H9 (cell line): Measurements from ENCODE around the gene LRRC27. TPM values are rescaled to one million over a fixed set of nuclear protein-coding genes. Genes with fewer than 3 reads are reported as not detected.
"Not testable (repeated sequence)": the region's sequence is repeated elsewhere in the genome, so short reads cannot be mapped to it uniquely, and the experiment has no call there.

ENCODE experiments used
- DNase-seq: peaks from one replicate; pipeline ENCODE4 v3.0.0-alpha.2; 2017
- H2AFZ ChIP-seq: one replicate; pipeline ENCODE4 v1.6.1; 2013; ENCODE audit warnings: mild to moderate bottlenecking, low read length, control low read depth, moderate library complexity
- H2AK5ac ChIP-seq: 2 replicates; pipeline ENCODE4 v1.6.1; 2013; ENCODE audit warnings: low read length, control low read depth, mixed read lengths; ENCODE audit not compliant: insufficient read length
- H2BK120ac ChIP-seq: one replicate; pipeline ENCODE4 v1.6.1; 2013; ENCODE audit warnings: low read depth, mild to moderate bottlenecking, low read length, control low read depth, inconsistent platforms; ENCODE audit not compliant: poor library complexity, severe bottlenecking
- H2BK12ac ChIP-seq: 2 replicates; pipeline ENCODE4 v1.6.1; 2013; ENCODE audit warnings: low read length, control low read depth, mixed read lengths, low read depth; ENCODE audit not compliant: insufficient read length
- H2BK15ac ChIP-seq: 2 replicates; pipeline ENCODE4 v1.6.1; 2013; ENCODE audit warnings: low read depth, low read length, control low read depth
- H2BK20ac ChIP-seq: one replicate; pipeline ENCODE4 v1.6.1; 2013; ENCODE audit warnings: low read depth, mild to moderate bottlenecking, low read length, control low read depth, inconsistent platforms; ENCODE audit not compliant: poor library complexity, severe bottlenecking
- H2BK5ac ChIP-seq: 2 replicates; pipeline ENCODE4 v1.6.1; 2013; ENCODE audit warnings: low read length, control low read depth, mixed read lengths; ENCODE audit not compliant: insufficient read length
- H3K14ac ChIP-seq: 2 replicates; pipeline ENCODE4 v1.6.1; 2013; ENCODE audit warnings: low read length, control low read depth; ENCODE audit not compliant: insufficient read depth
- H3K18ac ChIP-seq: 2 replicates; pipeline ENCODE4 v1.6.1; 2013; ENCODE audit warnings: low read depth, mild to moderate bottlenecking, mixed read lengths, low read length, control low read depth; ENCODE audit not compliant: insufficient read length
- H3K23ac ChIP-seq: 2 replicates; pipeline ENCODE4 v1.6.1; 2013; ENCODE audit warnings: low read length, control low read depth, mixed read lengths, low read depth; ENCODE audit not compliant: insufficient read length
- H3K23me2 ChIP-seq: 2 replicates; pipeline ENCODE4 v1.6.1; 2013; ENCODE audit warnings: low read depth, mild to moderate bottlenecking, mixed read lengths, low read length, control low read depth; ENCODE audit not compliant: insufficient read length, poor library complexity, severe bottlenecking
- H3K27ac ChIP-seq: 2 replicates; pipeline ENCODE4 v1.5.1; 2013; ENCODE audit warnings: low read length, control low read depth, mixed read lengths, low read depth; ENCODE audit not compliant: insufficient read length
- H3K27me3 ChIP-seq: 2 replicates; pipeline ENCODE4 v1.6.1; 2013; ENCODE audit warnings: low read length, control low read depth, inconsistent platforms; ENCODE audit not compliant: insufficient read depth
- H3K4ac ChIP-seq: 2 replicates; pipeline ENCODE4 v1.6.1; 2013; ENCODE audit warnings: low read depth, mild to moderate bottlenecking, control low read depth, inconsistent platforms, low read length, moderate library complexity
- H3K4me1 ChIP-seq: 2 replicates; pipeline ENCODE4 v1.6.1; 2013; ENCODE audit warnings: low read length, control low read depth, inconsistent platforms; ENCODE audit not compliant: insufficient read depth
- H3K4me2 ChIP-seq: 2 replicates; pipeline ENCODE4 v1.6.1; 2013; ENCODE audit warnings: low read length, control low read depth, mixed read lengths; ENCODE audit not compliant: insufficient read length, insufficient read depth
- H3K56ac ChIP-seq: 2 replicates; pipeline ENCODE4 v1.6.1; 2013; ENCODE audit warnings: low read depth, mild to moderate bottlenecking, mixed read lengths, low read length, control low read depth; ENCODE audit not compliant: insufficient read length
- H3K79me1 ChIP-seq: 2 replicates; pipeline ENCODE4 v1.6.1; 2013; ENCODE audit warnings: low read depth, mild to moderate bottlenecking, moderate library complexity, low read length, control low read depth, inconsistent platforms; ENCODE audit not compliant: insufficient read depth, poor library complexity, severe bottlenecking
- H3K79me2 ChIP-seq: 2 replicates; pipeline ENCODE4 v1.6.1; 2013; ENCODE audit warnings: low read length, control low read depth, inconsistent platforms; ENCODE audit not compliant: insufficient read depth
- H3K9ac ChIP-seq: 2 replicates; pipeline ENCODE4 v1.6.1; 2013; ENCODE audit warnings: low read length, control low read depth, mixed read lengths; ENCODE audit not compliant: insufficient read length; ENCODE audit errors: extremely low read depth
- H3K9me3 ChIP-seq: one replicate; pipeline ENCODE4 v1.6.1; 2013; ENCODE audit warnings: low read depth, low read length, inconsistent platforms; ENCODE audit not compliant: control insufficient read depth
- H3T11ph ChIP-seq: one replicate; pipeline ENCODE4 v1.6.1; 2013; ENCODE audit warnings: mild to moderate bottlenecking, low read length, control low read depth, inconsistent platforms
- H4K20me1 ChIP-seq: one replicate; pipeline ENCODE4 v1.6.1; 2013; ENCODE audit not compliant: control insufficient read depth, insufficient read length, insufficient read depth
- H4K5ac ChIP-seq: 2 replicates; pipeline ENCODE4 v1.6.1; 2013; ENCODE audit warnings: low read depth, mild to moderate bottlenecking, mixed read lengths, low read length, control low read depth; ENCODE audit not compliant: insufficient read length
- H4K8ac ChIP-seq: replicated peaks from 2 replicates; pipeline ENCODE4 v1.6.1; 2013; ENCODE audit warnings: low read length, control low read depth, mixed read lengths, low read depth; ENCODE audit not compliant: insufficient read length
- H4K91ac ChIP-seq: 2 replicates; pipeline ENCODE4 v1.6.1; 2013; ENCODE audit warnings: low read depth, mild to moderate bottlenecking, moderate library complexity, mixed read lengths, low read length, control low read depth; ENCODE audit not compliant: insufficient read length
- H3K27ac Mint-ChIP-seq, 3 experiments: 2 replicates in 2 of 3; 3 replicates in 1 of 3; pipeline ENCODE4 v1.8.0; 2020 to 2021; ENCODE audit warnings: mixed read lengths in 3 of 3, mild to moderate bottlenecking in 1 of 3, moderate library complexity in 1 of 3
- H3K27me3 Mint-ChIP-seq: 2 replicates; pipeline ENCODE4 v1.8.0; 2021; ENCODE audit warnings: low read depth, mild to moderate bottlenecking, moderate library complexity, mixed read lengths
- H3K36me3 Mint-ChIP-seq, 3 experiments: 2 replicates in 2 of 3; 3 replicates in 1 of 3; pipeline ENCODE4 v1.8.0; 2020 to 2021; ENCODE audit warnings: low read depth in 3 of 3, mixed read lengths in 3 of 3; ENCODE audit not compliant: insufficient read depth in 1 of 3
- H3K4me1 Mint-ChIP-seq, 2 experiments: 2 replicates each; pipeline ENCODE4 v1.8.0; 2020; ENCODE audit warnings: mixed read lengths in 2 of 2
- H3K4me3 Mint-ChIP-seq, 2 experiments: 2 replicates in 1 of 2; 3 replicates in 1 of 2; pipeline ENCODE4 v1.8.0; 2020 to 2021; ENCODE audit warnings: mild to moderate bottlenecking in 2 of 2, mixed read lengths in 2 of 2, moderate library complexity in 1 of 2
- H3K9me3 Mint-ChIP-seq, 2 experiments: 2 replicates in 1 of 2; 3 replicates in 1 of 2; pipeline ENCODE4 v1.8.0; 2020; ENCODE audit warnings: mild to moderate bottlenecking in 2 of 2, mixed read lengths in 2 of 2, moderate library complexity in 1 of 2
- WGBS: extraction: QIAGEN DNeasy Blood & Tissue Kit; methylation state at CpG from one replicate; pipeline ENCODE4 v1.1.7; 2013; ENCODE audit warnings: missing lambda C conversion rate, low lambda C conversion rate, mixed read lengths; ENCODE audit not compliant: insufficient read length; ENCODE audit errors: extremely low coverage; 5-methylcytosine and 5-hydroxymethylcytosine counted together
- total RNA-seq: library from RNA; stranded (reverse); gene quantifications from 2 replicates; pipeline ENCODE4 v1.2.1, GENCODE V29; 2021
- TF ChIP-seq, protein P1 (sequence below): fragments of 200-600 bp; sonication (generic); conservative IDR thresholded peaks from 3 replicates; pipeline ENCODE4 v1.8.0; 2021; ENCODE audit warnings: antibody characterized with exemption, mild to moderate bottlenecking

Gene LRRC27
- total RNA-seq, 1 experiment from 2014 or later, result 2.7 TPM

GRCh38 chr10:132386419-132386831 lies 54.4 kb downstream of the LRRC27 start:
- H3K23ac ChIP-seq, result no peak overlapping the region
- H2BK120ac ChIP-seq, result no peak overlapping the region
- no peaks in the 10 kb centered on the region for H3K79me2 ChIP-seq
- H3T11ph ChIP-seq, result no peak overlapping the region
- no peaks in the 10 kb centered on the region for H3K23me2 ChIP-seq
- no CpG with 5 or more reads among the region's 9 CpGs for WGBS
- no peak overlapping the region for H2BK12ac ChIP-seq
- no peaks in the 10 kb centered on the region for H3K27me3 ChIP-seq
- H2BK15ac ChIP-seq, result no peak overlapping the region
- Mint-ChIP-seq H3K4me1 (peaks cover 10 to 11% of the 10 kb centered on the region in 2 experiments), H3K27ac (no peak overlapping the region), H3K36me3 (no peaks in the 10 kb centered on the region), H3K4me3 (no peak overlapping the region), H3K9me3 (no peaks in the 10 kb centered on the region), H3K27me3 (peaks cover 3% of the 10 kb centered on the region)
- no peak overlapping the region for H2BK5ac ChIP-seq
- H4K91ac ChIP-seq, result no peak overlapping the region
- no peak overlapping the region for H2AK5ac ChIP-seq
- H4K5ac ChIP-seq, result no peak overlapping the region
- H3K79me1 ChIP-seq, result no peaks in the 10 kb centered on the region
- H4K20me1 ChIP-seq, result no peaks in the 10 kb centered on the region
- no peaks in the 10 kb centered on the region for H3K9me3 ChIP-seq
- H3K4me1 ChIP-seq, result no peaks in the 10 kb centered on the region
- TF ChIP-seq, protein P1, sequence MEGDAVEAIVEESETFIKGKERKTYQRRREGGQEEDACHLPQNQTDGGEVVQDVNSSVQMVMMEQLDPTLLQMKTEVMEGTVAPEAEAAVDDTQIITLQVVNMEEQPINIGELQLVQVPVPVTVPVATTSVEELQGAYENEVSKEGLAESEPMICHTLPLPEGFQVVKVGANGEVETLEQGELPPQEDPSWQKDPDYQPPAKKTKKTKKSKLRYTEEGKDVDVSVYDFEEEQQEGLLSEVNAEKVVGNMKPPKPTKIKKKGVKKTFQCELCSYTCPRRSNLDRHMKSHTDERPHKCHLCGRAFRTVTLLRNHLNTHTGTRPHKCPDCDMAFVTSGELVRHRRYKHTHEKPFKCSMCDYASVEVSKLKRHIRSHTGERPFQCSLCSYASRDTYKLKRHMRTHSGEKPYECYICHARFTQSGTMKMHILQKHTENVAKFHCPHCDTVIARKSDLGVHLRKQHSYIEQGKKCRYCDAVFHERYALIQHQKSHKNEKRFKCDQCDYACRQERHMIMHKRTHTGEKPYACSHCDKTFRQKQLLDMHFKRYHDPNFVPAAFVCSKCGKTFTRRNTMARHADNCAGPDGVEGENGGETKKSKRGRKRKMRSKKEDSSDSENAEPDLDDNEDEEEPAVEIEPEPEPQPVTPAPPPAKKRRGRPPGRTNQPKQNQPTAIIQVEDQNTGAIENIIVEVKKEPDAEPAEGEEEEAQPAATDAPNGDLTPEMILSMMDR, result no peak
- H3K27ac ChIP-seq, result no peak overlapping the region
- H3K4ac ChIP-seq, result no peak overlapping the region
- no peak overlapping the region for H2AFZ ChIP-seq
- no peak for DNase-seq
- no peak overlapping the region for H3K14ac ChIP-seq
- H3K9ac ChIP-seq, result no peak overlapping the region
- no peak overlapping the region for H4K8ac ChIP-seq
- H3K56ac ChIP-seq, result no peak overlapping the region
- H3K4me2 ChIP-seq, result no peak overlapping the region
- no peak overlapping the region for H3K18ac ChIP-seq
- no peak overlapping the region for H2BK20ac ChIP-seq

- not testable (repeated sequence) for H3K79me2 ChIP-seq, H3K4me1 ChIP-seq, H3K4me2 ChIP-seq, H2AFZ ChIP-seq, H3K27ac ChIP-seq, H3K9me3 Mint-ChIP-seq, H2BK120ac ChIP-seq, H3K14ac ChIP-seq, H3K23me2 ChIP-seq, H3K9me3 ChIP-seq, H3K4me3 Mint-ChIP-seq, H3K36me3 Mint-ChIP-seq, H2BK12ac ChIP-seq, H3K79me1 ChIP-seq, H4K91ac ChIP-seq, H3K27ac Mint-ChIP-seq, H4K20me1 ChIP-seq, H3K23ac ChIP-seq, H3K4ac ChIP-seq, H3T11ph ChIP-seq, H2BK20ac ChIP-seq, H2BK5ac ChIP-seq, H3K27me3 ChIP-seq, H4K5ac ChIP-seq, H3K27me3 Mint-ChIP-seq, H2BK15ac ChIP-seq, DNase-seq, H2AK5ac ChIP-seq, H3K56ac ChIP-seq, H3K18ac ChIP-seq, H3K9ac ChIP-seq, H4K8ac ChIP-seq
- no CpG with 5 or more reads among the region's 1 CpG for WGBS
- H3K4me1 Mint-ChIP-seq, result peaks cover 10 to 11% of the 10 kb centered on the region in 2 experiments
Measured at GRCh38 chr10:132386896-132387295, 54.9 kb downstream of the LRRC27 start.
